HFF-Myc (cell line): Measurements from ENCODE around the gene AFF3.

Experiments
- DNase-seq: peaks from one replicate; pipeline ENCODE4 v3.0.0-alpha.2; 2011; ENCODE audit warnings: low read depth; ENCODE audit errors: extremely low read depth
- H3K4me3 ChIP-seq: replicated peaks from 2 replicates; pipeline ENCODE4 v1.5.1; 2011; ENCODE audit warnings: low read depth, mild to moderate bottlenecking, control low read depth, low read length
- TF ChIP-seq, protein P1 (sequence below): IDR thresholded peaks from 2 replicates; pipeline ENCODE4 v1.5.1; 2012; ENCODE audit warnings: mild to moderate bottlenecking, low read depth, low read length, control low read depth; ENCODE audit errors: missing control alignments

AFF3 gene

DNA sequence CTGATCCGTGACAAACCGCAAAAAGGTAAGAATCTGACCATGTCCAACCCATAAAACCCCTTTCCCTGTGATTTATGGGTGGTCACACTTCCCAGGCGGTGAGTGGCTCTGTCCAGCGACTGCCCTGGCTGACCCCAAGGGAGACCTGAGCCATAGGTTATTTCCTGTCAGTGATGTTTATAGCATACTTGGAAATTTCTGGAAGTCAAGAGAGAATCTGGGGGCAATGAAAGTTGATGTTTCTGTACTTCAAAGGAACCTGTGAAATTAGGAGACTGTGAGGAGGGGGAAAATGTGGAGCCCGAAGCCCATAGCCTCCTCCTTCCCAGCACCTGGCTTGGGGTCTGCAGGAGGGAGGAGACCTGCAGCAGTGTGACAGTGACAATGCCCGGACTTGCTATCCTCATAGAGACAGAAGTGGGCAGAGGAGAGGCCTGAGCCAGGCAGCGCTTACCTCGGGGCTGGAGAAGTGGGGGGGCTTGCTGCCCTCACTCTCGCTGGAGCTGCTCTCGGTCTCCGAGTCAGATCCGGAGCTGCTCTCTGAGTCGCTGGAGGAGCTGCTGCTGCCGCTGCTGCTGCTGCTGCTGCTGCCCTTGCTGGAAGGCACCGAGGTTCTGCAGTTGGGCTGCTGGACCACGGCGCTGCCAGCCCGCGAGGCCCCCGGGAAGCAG lies 541.3 kb downstream of the AFF3 start:
- TF ChIP-seq, protein P1, sequence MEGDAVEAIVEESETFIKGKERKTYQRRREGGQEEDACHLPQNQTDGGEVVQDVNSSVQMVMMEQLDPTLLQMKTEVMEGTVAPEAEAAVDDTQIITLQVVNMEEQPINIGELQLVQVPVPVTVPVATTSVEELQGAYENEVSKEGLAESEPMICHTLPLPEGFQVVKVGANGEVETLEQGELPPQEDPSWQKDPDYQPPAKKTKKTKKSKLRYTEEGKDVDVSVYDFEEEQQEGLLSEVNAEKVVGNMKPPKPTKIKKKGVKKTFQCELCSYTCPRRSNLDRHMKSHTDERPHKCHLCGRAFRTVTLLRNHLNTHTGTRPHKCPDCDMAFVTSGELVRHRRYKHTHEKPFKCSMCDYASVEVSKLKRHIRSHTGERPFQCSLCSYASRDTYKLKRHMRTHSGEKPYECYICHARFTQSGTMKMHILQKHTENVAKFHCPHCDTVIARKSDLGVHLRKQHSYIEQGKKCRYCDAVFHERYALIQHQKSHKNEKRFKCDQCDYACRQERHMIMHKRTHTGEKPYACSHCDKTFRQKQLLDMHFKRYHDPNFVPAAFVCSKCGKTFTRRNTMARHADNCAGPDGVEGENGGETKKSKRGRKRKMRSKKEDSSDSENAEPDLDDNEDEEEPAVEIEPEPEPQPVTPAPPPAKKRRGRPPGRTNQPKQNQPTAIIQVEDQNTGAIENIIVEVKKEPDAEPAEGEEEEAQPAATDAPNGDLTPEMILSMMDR: no peak
- H3K4me3 ChIP-seq: no peak overlapping the region
- no peak for DNase-seq

DNA sequence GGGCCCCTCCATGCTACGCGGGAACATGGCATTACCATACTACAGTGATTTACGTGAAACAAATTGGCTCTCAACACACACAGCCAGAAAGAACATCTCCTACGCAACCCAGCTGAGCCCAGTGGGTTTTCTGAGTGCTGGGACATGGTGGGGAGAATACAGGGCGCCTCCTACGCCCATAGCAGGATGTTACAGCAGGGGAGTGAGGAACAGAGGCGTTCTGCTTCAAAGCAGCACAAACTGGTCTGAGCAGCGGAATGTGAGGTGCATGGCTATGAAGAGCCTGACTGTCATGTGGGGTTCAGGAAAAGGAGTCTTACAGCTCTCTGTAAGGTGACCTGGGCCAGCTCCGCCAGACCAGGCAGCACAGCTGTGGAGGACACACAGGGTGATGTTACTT lies 543.9 kb downstream of the AFF3 start:
- no peak for DNase-seq
- TF ChIP-seq, protein P1: no peak
- H3K4me3 ChIP-seq: no peak overlapping the region

DNA sequence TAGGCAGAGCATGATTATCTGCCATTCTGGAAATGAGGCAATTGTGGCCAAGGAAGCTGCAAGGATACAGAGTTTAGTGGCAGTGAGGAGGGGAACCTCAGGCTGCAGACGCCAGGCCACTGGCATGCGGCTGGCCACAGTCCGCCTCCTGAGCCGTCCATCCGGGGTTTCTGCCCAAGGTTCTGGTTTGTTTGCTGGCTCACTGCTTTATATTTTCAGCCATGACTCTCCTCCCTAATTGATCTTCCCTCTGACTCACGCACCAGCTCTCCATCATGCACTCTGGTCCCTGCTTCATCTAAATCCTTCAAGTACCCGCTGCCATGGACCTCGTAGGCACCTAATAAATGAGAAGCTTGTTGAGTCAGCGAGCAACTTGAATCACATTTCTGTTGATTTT lies 544.8 kb downstream of the AFF3 start:
- no peak overlapping the region for H3K4me3 ChIP-seq
- no peak for DNase-seq
- TF ChIP-seq, protein P1: no peak

DNA sequence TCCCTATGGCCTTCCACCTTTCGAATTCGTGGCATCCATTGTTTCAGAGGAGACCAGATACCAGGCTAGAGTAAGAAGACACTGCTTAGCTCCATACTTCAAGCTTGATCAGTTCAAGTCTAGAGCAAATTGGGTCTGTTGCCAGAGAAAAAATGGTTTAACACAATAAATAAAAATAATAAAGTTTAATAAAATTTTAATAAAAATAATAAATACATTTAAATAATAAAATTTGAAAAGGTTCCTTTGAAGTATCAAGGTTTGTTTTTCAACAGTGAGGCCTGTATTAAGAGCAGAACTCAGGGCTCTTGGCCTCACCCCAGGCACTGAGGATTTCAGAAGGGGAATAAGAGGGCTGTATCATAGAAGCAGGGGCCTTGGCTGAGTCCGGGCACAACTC lies 547.0 kb downstream of the AFF3 start:
- TF ChIP-seq, protein P1: no peak
- no peak for DNase-seq
- H3K4me3 ChIP-seq: no peak overlapping the region

DNA sequence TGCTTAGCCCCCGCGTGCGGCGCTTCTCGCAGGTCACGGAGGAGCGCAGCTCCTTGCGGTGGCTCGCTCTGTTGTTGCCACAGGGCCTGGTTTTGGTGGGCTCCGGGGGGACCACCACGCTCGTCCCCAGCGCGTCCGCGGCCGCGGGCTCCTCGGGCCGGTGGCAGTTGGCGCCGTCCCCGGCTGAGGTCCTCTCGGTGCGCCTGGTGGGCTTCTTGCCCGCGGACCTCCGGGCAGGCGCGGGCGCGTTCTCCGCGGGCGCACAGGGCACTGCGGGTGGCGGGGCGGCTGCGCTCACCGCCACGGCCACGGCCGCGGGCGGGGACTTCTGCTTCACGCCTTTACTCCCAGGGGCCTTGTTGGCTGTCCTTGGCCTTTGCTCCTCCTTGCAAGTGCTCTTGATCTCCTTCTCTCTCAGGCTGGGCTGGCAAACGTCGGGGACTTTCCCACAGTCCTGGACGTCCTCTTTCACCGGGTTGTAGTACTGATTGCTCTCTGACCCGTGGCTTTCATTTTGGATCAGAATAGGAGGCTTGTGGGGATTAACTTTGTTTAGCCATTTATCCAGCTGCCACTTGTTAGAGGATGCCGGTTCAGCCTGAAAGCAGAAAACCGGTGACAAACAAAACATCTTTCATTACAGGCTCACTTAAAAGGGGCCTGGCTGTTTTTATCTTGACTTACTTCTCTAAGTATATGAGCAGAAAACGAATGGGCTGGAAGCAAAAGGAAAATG lies 548.5 kb downstream of the AFF3 start:
- H3K4me3 ChIP-seq: no peak overlapping the region
- TF ChIP-seq, protein P1: no peak
- no peak for DNase-seq

DNA sequence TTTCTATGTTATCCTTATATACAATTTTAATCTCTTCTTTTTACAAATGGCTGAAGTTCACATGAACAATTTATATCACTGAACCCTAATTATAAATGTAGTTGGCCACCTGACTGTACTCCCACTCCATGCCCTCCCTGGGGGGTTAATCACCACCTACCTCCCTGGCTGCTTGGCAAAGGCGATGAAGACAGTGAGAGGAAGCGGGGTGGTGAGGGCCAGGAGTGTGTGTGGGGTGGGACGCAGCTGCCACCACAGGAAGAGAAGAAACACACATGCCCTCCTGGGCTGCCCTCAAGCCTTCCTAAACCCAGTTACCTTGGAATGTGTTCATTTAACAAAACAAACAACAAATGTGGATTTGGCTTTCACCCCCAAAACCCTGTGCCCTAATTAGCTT lies 565.6 kb downstream of the AFF3 start:
- no peak overlapping the region for H3K4me3 ChIP-seq
- TF ChIP-seq, protein P1: no peak
- no peak for DNase-seq
